Testis (tissue), 3 donors: ENCODE results near the gene GMDS. TPM values are rescaled to one million over a fixed set of nuclear protein-coding genes. Genes with fewer than 3 reads are reported as not detected.

Experiments used
- DNase-seq: peaks from one replicate; pipeline ENCODE4 v3.0.0-alpha.2; 2019
- H3K27ac ChIP-seq, 2 donors: fragments of 200-600 bp; sonication (generic); one replicate each; pipeline ENCODE4 v1.5.1; 2019
- H3K27me3 ChIP-seq: fragments of 200-600 bp; sonication (generic); one replicate; pipeline ENCODE4 v1.5.1; 2019
- H3K36me3 ChIP-seq: fragments of 200-600 bp; sonication (generic); one replicate; pipeline ENCODE4 v1.5.1; 2017; ENCODE audit warnings: low read depth; ENCODE audit errors: missing control alignments
- H3K4me1 ChIP-seq: fragments of 200-600 bp; sonication (generic); one replicate; pipeline ENCODE4 v1.5.1; 2019
- H3K4me3 ChIP-seq, 2 donors: fragments of 200-600 bp; sonication (generic); one replicate each; pipeline ENCODE4 v1.5.1; 2017 to 2019
- H3K9me3 ChIP-seq: fragments of 200-600 bp; sonication (generic); one replicate; pipeline ENCODE4 v1.5.1; 2017
- CTCF ChIP-seq, 3 experiments: fragments of 450-650 bp in 2 of 3; fragments of 200-600 bp in 1 of 3; sonication (generic) in 1 of 3; IDR thresholded peaks; one replicate each; pipeline ENCODE4 v1.5.1; 2016 to 2019; ENCODE audit warnings: antibody characterized with exemption in 3 of 3, mild to moderate bottlenecking in 2 of 3, moderate library complexity in 1 of 3
- POLR2A ChIP-seq: fragments of 450-650 bp; IDR thresholded peaks from one replicate; pipeline ENCODE4 v1.6.1; 2017; ENCODE audit warnings: antibody characterized with exemption, mild to moderate bottlenecking, moderate library complexity
- WGBS, 2 donors: methylation state at CpG; one replicate each; pipeline ENCODE4 v1.1.5; 2018; 5-methylcytosine and 5-hydroxymethylcytosine counted together
- intact Hi-C: fragments of 100-400 bp; cut with DNase I; formaldehyde crosslinking; loops from one replicate; pipeline ENCODE4 v1.15.1; 2023; ENCODE audit warnings: low total_unique reads
- polyA plus RNA-seq: library from polyadenylated mRNA; stranded (reverse); fragments of 350-450 nt; fragmentation: Illumina TruSeq; extraction: RNeasy Lipid Tissue Mini Kit (QIAGEN cat#74804); gene quantifications from one replicate; pipeline ENCODE4 v1.2.3, GENCODE V29; 2014; ENCODE audit warnings: low read depth, low replicate concordance; ENCODE audit not compliant: insufficient read depth
- total RNA-seq, 2 donors: library from RNA; depleted of rRNA; stranded (reverse); fragments of >200 nt; gene quantifications; one replicate each; pipeline ENCODE4 v1.2.3, GENCODE V29; 2016

GMDS gene
- total and polyA plus RNA-seq, 3 donors from 2014 or later = 19.6 to 31.1 (median 22.2) TPM

GRCh38 chr6:2037237-2037926 is 208.0 kb downstream of the GMDS start:
- Histone ChIP-seq H3K9me3 (no peaks in the 10 kb centered on the region), H3K27ac (no peak overlapping the region), H3K27me3 (no peaks in the 10 kb centered on the region), H3K4me1 (no peaks in the 10 kb centered on the region), H3K36me3 (no peaks in the 10 kb centered on the region), H3K4me3 (no peak overlapping the region)
- DNase-seq = peak; percentile 29
- TF ChIP-seq POLR2A = no peak
- no peak for TF ChIP-seq CTCF (IDR thresholded peaks at IDR 0.05)
- 79 to 84% methylated on average over 10 of the region's 10 CpGs for WGBS, 2 donors
- intact Hi-C loops = no loop called here

GRCh38 chr6:2036710-2037023 is 208.7 kb downstream of the GMDS start:
- Histone ChIP-seq H3K36me3 (no peaks in the 10 kb centered on the region), H3K4me3 (no peak overlapping the region), H3K9me3 (no peaks in the 10 kb centered on the region), H3K27me3 (no peaks in the 10 kb centered on the region), H3K27ac (no peak overlapping the region), H3K4me1 (no peaks in the 10 kb centered on the region)
- 91 to 92% methylated on average over 6 of the region's 6 CpGs for WGBS, 2 donors
- DNase-seq = no peak
- TF ChIP-seq CTCF (IDR thresholded peaks at IDR 0.05) (no peak), POLR2A (no peak)
- intact Hi-C loops = no loop called here

GRCh38 chr6:2035826-2036709 is 209.3 kb downstream of the GMDS start:
- intact Hi-C loops = no loop called here

GRCh38 chr6:2035046-2035445 is 210.4 kb downstream of the GMDS start:
- Histone ChIP-seq H3K4me1 (no peaks in the 10 kb centered on the region), H3K9me3 (no peaks in the 10 kb centered on the region), H3K27me3 (no peaks in the 10 kb centered on the region), H3K4me3 (no peak overlapping the region), H3K27ac (no peak overlapping the region), H3K36me3 (no peaks in the 10 kb centered on the region)
- intact Hi-C loops = no loop called here
- no peak for TF ChIP-seq CTCF (IDR thresholded peaks at IDR 0.05)
- TF ChIP-seq POLR2A = no peak
- DNase-seq = no peak
- WGBS, 2 donors = 67 to 79% methylated on average over 1 of the region's 1 CpG

More at GRCh38 chr6:2035826-2036709, 209.3 kb downstream of the GMDS start:
- H3K4me3 ChIP-seq = no peak overlapping the region
- 94% methylated on average over 11 of the region's 11 CpGs for WGBS, 2 donors
- no peaks in the 10 kb centered on the region for H3K27me3 ChIP-seq
- no peaks in the 10 kb centered on the region for H3K4me1 ChIP-seq
- H3K9me3 ChIP-seq = no peaks in the 10 kb centered on the region
- no peak for DNase-seq
- H3K27ac ChIP-seq = no peak overlapping the region
- TF ChIP-seq CTCF (IDR thresholded peaks at IDR 0.05) (no peak), POLR2A (no peak)
- no peaks in the 10 kb centered on the region for H3K36me3 ChIP-seq
